HG03460 (cell line): ENCODE measurements around the gene MS4A4A.
"Not testable (repeated sequence)": the region's sequence is repeated elsewhere in the genome, so short reads cannot be mapped to it uniquely, and the experiment has no call there.

ENCODE experiments used
- ATAC-seq: cut with Tn5 transposase; IDR thresholded peaks from one replicate; pipeline ENCODE4 v1.9.1; 2021; ENCODE audit not compliant: unreplicated experiment

The MS4A4A gene

DNA sequence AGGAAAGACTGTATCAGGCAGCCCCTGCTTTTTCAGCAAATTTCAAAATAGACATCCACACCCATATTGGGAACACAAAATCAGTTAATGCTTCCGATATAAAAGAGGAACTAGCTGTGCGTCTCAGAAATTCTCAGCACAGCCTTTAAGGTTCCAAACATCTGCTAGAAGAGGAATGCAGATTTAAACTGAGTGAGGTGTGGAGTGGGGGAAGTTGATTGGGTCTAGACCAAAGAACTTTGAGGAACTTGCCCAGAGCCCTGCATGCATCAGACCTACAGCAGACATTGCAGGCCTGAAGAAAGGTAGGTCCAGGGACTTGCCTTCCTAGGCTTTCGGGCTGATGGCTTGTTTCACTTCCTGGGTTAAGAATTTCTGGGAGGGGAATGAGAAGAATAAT lies at the start of gene MS4A4A:
Gene MS4A4A (plus strand): TSS at position 255 of the 400 bp plus-strand sequence. CDS start 10 bp downstream, at position 265.
- no peak for ATAC-seq

GRCh38 chr11:60230681-60231080 lies 49.8 kb upstream of the MS4A4A start:
- no peak for ATAC-seq

GRCh38 chr11:60235321-60235720 lies 45.1 kb upstream of the MS4A4A start:
- no peak for ATAC-seq

- ATAC-seq, result no peak
Measured at GRCh38 chr11:60240662-60241061, 39.8 kb upstream of the MS4A4A start.

- ATAC-seq, result no peak
Measured at GRCh38 chr11:60241786-60242185, 38.7 kb upstream of the MS4A4A start.

GRCh38 chr11:60242740-60243239 lies 37.7 kb upstream of the MS4A4A start, which contains the start of gene MS4A4E:
MS4A4E (minus strand) TSS chr11:60243137; CDS start chr11:60230055, 13,082 bp downstream.
- no peak for ATAC-seq

- no peak for ATAC-seq
Measured at GRCh38 chr11:60251485-60252212, 28.8 kb upstream of the MS4A4A start.

DNA sequence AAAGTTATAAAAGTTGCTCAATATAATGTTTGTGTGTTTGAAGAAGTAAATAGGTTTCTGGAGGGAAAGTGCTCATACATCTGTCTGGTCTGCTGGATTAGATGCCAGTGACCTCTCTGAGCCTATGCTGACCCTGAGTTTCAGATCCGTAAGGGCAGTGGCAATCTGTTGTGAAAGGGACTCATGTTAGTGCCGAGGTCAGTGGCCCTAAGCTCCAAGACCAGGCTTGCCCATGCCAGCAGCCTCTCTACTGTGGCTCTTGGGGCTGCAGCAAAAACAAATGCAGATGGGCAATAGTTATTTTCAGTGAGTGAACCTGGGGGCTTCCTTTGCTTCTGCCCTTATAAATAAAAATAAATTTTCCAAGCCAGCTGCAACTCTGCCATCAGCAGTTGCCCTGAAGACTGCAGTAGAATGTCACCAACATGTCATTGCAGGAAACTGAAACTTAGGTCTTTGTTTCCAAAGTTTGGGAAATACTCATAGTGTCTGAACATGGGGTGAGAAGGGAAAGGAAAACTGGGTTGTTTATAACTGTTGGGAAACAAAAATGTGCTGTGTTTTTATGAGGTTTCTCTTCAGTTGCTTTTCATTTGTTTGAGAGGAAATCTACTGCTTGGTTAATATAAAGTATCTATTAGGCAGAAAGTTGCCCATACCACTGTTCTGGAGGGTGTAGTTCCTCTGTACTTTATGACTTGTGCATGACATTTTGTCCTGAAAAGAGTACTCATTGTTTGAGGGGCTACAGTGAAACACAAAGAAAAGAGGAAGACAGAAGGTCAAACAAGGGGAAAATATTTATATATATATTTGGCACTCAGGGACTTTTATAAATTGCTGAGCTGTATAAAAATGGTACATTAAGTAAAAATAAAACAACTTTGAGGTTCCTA lies 28.0 kb upstream of the MS4A4A start:
- ATAC-seq, result no peak

- ATAC-seq, result no peak
Measured at GRCh38 chr11:60257956-60258722, 22.3 kb upstream of the MS4A4A start.

DNA sequence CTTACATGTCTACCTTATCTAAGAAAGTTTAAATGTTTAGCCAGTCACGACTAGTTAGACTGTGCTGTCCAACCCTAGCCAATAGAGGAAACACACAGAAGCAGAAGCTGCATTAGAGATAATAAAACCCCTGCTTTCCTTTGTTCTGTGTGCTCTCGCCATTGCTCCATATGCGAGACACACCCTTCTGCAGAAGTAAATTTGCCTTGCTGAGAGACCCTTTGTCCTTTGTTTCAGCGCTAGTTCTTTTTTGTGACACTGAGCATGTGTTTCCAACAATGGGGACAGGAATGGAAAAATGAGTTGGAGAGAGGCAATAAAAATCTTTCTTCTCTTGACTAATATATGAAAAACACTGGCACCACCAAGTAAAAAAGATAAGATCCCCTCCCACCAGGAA lies 19.5 kb upstream of the MS4A4A start:
- ATAC-seq, result no peak

DNA sequence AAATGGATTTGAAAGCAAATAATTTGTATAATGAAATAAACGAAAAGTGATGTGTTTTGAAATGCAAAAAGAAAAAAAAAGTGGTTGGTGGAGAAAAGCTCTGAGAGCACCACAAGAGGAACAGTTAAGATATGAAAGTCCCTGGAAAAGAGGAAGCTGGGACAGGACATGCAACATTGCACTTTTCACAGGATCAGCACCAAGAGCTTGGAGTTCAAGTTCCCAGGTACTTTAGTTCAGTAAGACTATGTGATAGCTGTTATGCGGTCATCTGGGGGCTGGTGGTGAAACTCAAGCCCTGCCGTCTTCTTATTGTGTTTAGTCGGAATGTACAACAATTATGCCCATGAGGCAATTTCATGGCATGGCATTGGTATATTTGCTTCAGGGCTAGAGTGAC lies 17.1 kb upstream of the MS4A4A start:
- ATAC-seq, result no peak

- no peak for ATAC-seq
Measured at GRCh38 chr11:60264644-60265043, 15.8 kb upstream of the MS4A4A start.

DNA sequence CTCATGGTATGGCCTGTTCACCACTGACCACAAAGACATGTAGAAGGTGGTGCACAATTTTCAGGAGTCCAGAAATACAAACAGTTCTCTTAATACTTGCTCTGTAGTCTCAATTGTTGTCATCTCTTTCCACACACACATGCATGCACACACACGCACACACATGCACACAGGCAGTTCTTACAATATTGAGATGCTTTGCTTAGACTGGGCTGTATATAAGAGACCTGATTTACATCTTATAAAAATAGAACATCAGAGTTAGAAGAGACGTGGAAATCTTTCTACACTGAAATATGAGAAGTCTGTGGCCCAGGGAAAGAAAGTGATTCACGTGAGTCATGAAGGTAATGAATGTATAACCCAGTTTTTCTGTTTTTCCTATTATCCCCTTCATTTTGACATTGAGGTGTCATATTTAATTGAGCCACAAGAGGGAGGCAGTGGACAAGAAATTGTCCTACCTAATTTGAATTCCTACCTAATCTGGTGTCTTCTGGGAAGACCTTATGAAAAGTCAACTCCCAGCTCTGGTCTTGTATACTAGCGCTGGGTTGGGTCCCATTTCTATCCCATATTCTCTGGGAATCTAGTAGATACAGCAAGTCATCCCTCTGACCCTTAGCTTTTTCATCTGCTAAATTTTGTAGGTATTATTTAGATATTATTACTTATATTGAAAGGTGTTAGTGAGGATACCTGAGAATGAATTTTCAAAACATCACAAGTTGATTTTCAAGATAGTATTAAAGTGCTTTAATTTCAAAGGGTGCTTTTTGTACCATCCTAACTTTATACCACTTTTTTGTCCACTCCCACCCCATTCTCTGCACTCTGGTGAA lies 14.9 kb upstream of the MS4A4A start:
- no peak for ATAC-seq

GRCh38 chr11:60274416-60274815 lies 6.0 kb upstream of the MS4A4A start:
- ATAC-seq, result no peak

- ATAC-seq, result no peak
Measured at GRCh38 chr11:60281485-60281884, 1.0 kb downstream of the MS4A4A start.

DNA sequence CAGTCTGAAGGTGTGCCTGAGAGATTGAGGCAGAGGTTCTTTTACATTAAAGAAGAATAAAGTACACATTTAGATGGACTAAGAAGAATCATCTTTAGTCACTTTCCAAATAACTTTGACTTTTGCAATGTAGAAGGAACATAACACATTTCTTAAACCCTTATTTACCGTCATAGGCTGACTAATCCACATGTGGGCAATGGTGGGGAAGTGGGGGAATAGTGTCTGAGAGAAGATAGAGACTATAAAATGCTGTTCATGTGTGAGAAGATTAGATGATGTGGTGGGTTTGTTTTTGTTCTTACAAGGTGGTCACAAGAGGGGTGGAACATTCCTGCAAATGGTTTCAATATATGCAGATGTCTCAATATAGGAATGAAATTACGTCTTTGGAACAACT lies 1.8 kb downstream of the MS4A4A start:
- no peak for ATAC-seq

GRCh38 chr11:60285411-60286126 lies 5.1 kb downstream of the MS4A4A start:
- ATAC-seq, result not testable (repeated sequence)

- no peak for ATAC-seq
Measured at GRCh38 chr11:60288531-60288930, 8.1 kb downstream of the MS4A4A start.

DNA sequence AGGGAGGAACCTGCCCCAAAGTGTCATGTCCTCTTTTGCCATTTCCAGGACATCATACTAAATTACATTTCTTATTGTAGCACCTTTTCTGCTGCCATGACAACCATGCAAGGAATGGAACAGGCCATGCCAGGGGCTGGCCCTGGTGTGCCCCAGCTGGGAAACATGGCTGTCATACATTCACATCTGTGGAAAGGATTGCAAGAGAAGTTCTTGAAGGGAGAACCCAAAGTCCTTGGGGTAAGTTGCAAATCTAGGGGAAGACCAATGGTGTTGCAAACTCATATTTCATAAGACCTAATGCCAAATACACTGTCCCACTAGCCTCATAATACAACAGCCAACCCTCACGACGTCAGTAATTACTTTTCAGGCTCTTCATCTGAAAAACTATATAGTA lies 11.7 kb downstream of the MS4A4A start:
- ATAC-seq, result no peak

DNA sequence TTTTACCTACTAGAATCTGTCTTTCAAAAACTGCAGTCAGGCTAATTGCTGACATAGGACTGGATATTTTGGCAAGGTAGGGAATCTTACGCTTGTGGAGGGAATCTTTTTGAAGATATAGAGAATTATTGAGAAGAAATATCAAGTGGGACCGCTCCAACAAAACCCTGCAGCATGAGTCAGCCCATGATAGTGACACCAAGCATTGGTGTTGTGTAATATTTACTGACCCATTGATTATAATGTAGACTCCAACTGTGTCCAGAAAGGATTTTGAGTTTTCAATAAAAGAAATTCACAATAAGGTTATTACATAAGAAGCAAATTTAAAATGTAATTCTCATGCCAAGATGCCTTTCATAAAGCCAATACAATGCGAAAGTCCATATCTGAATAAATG lies 20.7 kb downstream of the MS4A4A start:
- ATAC-seq, result no peak
